T-helper 22 cell (primary cell): ENCODE results near the gene TMEM132D.

Source experiments
- DNase-seq: peaks from one replicate; pipeline ENCODE4 v3.0.0-alpha.2; 2020; ENCODE audit warnings: low read depth

The TMEM132D gene

DNA sequence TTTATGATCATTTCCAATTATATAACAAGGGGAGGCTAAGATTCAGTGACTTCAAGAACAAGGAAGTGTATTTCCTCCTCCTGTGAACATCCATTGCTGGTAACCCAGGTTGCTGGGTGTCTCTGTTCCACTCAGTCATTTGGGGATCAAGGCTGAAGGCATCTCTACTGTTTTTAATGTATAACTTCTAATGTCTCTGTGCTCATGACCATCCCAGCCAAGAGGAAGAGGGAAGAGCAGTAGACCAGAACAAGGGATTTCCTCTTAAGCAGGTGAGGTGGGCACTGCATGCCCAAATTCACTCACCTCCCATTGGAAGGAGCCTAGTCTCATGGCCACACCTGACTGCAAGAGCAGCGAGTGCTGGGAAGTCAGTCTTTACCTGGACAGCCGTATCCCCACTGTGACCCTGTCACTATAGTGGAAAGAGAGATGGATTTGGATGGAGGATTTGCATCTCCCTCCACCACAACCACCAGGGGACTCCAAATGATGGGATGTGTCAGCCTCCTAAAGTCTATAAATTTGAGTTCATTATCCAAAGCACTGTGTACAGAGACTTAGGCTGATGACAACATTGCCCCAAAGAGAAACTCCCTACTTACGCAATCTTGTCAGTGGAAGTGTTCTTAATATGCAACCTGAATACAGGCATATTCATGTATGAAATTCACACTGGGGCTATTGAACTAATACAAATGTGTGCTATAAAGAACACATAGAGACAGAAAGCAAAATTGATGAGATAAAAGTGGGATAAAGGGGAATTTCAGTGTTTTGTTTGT lies 368.7 kb downstream of the TMEM132D start:
- no peak for DNase-seq

DNA sequence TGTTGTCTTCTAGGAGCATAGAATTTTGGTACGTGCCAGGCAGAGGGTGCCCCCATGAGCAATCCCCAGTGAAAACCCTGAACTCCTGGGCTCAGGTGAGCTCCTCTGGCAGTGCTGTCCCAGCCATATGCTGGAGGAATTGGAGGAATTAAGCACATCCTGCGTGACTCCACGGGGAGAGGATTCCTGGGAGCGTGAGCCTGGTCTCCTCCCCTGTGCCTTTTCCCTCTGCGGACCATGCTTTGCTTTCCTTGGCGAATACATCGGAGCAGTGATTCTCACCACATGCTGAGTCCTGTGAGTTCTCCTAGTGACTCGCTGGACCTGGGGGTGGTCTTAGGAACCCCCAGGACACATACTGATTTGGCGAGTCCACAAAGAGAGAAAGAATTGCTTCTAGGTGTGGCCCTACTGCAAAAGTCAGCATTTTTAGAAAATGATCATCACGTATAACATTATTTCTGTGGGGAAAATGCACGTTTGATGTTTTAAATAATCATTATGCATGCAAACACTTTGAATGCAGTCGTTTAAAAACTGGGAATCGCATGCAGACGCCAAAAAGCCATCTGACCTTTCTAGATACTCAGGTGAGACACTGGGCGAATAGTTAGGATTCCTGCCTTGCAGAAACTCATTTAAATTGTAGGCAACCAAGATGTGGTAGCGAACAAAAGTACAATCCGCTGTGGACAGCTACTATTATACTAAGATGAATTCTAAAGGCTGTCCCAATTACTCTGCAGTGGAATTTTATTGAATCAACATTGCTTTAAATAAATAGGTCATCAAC lies 370.9 kb downstream of the TMEM132D start:
- DNase-seq: no peak

DNA sequence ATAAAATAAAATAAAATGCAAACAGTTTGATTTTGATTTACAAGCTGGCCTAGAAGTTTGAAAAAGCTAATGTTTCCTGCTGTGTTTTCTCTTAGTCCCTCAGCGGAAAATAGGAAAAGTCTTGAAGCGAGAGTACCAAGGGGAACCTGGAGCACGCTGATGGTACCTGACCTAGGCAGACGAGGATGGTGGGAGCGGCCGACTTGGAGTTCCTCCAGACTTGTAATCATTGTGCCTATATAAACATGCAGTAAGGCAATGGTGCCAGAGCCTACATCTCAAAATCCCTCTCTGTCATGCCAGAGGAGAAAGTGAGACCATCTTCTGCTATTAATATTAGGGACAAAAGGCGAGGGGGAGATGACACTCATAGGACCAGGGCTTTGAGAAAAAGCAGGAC lies 371.7 kb downstream of the TMEM132D start:
- DNase-seq: no peak

DNA sequence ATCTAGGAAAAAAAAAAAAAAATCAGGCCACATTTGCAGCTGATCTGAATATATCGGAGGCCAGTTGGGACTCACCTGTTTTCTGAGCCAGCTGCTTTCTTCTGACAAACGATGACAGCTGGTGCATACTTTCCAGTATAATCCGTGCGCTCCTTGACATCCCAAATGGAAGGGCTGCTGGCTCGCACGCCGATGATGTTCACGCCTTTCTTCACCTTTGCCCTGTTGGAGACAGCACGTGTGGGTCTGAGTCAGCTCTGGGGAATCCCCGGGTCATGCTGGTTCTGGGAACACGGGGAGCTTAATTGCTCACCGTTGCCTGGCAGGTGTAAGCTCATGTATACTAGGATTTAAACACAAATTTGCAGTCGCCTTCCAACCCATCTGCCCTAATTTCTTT lies 372.8 kb downstream of the TMEM132D start:
- DNase-seq: no peak

DNA sequence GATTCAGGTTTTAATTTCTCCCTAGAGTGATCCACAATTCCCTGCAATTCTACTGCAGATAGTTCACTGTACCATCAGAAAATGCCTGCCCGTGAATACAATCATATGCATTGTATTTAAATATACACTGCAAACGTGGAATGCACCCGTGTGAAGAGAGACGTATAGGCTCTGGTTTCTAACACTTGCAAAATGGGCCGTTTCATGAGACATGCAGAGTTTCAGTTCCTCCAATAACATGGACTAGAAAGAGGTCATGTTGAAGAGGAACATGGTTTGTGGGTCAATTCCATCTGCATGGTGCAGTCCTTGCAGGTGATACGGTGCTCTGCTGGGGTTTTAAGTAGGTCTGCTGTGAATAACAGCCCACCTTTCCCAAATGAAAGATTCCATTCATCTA lies 373.3 kb downstream of the TMEM132D start:
- DNase-seq: no peak

DNA sequence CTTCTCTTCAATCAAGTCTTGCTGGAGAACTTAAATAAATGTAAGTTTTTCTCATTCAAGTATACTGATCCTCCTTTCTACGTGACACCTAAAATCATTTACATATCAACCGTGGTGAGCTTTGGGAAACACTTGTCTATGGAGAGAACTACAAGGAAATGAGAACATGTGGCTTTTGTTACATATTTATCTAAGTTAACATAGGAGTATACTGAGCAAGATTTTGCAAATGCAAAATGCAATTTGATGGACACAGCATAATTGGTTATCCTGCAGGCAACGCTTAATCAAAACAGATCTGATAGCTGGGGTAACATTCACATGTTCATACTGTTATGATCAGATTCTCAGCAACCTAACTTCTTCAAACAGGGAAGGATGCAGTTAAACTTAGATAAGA lies 376.3 kb downstream of the TMEM132D start:
- no peak for DNase-seq

DNA sequence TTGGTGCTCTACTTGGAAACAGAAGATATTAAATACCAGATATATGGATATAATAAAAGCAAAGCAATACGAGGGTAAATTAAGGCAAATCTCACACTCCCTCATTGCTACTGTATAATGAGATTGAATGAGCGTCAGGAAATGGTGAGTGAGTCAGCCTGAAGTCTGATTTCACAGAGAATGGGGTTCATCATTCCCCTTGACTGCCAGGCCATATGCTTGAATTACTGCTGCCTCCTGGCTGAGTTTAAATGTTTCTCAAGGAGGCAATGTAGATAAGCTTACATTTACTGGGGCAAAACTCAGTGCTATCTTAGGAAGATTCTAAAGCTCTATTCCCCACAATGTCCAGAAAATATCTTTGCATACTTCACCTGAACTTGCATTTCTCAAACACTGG lies 380.2 kb downstream of the TMEM132D start:
- no peak for DNase-seq

DNA sequence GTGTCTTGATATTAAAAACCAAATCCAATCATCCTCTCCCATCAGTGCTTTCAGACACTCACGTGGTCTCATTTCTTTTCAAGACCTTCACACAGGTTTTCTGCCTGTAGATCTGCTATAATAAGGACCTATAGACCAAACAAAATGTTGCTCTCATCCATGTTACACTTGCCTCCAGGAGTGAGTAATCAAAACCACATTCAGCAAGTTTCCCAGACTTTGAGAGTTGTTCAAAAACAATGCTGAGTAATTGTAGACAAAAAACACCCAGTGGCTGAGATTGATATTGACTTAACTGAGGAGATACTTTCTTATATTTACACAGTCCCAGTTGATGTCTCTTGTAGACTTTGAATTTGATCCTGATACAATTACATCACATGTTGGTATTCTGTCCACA lies 383.1 kb downstream of the TMEM132D start:
- DNase-seq: no peak

DNA sequence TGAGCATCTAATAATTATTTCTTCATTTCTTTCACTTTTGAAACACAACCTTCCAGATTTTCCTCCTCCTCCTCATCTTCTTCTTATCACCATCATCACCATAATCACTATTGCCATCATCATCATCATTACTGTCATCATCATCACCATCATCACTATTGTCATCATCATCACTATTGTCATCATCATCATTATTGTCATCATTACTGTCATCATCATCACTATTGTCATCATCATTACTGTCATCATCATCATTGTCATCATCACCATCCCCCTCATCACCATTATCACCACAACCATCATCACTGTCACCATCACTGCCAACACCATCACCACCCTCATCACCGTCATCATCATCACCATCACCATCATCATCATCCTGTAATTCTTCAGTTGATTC lies 400.0 kb downstream of the TMEM132D start:
- DNase-seq: no peak

DNA sequence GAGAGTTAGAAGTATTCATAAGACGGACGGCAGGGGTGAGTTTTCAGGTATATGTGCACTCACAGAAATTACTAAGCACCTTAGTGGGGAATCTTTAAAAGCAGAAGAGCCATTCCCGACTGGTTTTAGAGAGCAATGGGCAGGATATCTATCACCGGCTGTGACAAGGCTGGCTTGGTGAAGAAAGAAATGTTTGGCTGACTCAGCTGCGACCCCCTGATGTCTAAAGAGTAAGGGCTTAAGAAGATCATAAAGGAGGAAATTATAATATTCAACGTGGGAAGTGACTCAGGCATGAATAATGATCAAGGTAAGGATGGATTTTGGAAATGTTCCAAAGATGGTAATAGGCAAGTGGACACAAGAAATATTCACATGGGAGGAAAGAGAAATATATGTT lies 407.6 kb downstream of the TMEM132D start:
- DNase-seq: no peak

DNA sequence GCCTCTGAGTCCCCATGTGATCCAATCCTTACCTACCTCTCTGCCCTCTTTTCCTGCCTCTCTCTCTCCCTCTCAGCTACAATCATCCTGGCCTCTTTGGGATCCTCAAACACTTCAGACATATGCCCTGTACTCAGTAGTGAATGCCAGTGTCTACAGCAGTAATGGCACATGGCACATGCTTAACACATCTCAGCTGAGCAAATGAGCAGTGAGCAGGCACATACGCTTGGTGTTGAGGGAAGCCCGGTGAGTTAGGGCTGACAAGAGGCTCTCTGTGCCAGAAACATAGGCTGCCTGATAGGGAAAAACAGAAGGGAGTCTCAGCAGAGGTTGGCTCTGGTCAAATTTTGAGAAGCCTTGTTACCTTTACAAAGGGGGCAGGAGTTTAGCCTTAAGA lies 409.1 kb downstream of the TMEM132D start:
- DNase-seq: no peak

DNA sequence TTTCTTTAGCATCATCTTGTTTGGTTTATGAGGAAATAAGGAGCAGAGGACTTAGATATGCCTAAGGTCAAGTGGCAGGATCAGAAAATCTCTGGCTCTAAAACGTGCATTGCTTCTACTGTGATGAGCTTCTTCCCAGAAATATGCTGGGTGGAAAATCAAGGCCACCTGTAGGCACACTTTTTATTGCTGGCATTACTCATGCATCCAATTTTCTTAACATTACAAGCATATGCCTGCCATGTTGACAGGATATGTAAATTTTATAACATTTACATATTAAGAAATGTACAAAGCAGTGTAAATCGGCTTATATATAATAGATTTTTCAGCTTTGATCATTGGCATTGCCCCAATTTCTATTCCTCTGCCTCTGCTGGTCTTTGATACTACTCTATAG lies 409.6 kb downstream of the TMEM132D start:
- DNase-seq: no peak

DNA sequence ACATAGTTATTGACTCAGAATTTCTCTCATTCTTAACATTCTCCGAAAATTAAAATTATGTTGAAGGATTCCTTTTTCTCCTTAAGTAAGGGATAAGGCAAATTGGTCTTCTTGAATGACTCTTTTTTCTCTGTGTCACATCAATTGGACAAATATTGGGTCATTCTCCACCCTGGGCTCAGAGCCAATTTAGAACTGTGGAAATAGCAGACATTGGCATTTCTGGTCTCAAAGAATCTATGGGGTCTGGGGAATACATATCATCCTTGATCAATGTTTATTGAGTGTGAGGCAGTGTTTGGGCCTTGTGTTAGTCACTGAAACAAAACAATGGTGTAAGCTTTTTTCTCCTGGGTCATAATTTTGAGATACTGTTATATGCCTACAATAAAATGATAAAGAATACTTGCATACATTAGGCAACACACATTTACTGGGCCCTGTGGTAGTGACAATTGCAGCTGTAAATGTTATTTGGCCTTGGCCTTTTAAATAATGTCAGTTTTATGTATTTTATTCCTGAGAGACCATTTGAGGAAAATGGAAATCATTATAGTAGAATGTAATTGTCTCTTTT lies 414.6 kb downstream of the TMEM132D start:
- DNase-seq: no peak

DNA sequence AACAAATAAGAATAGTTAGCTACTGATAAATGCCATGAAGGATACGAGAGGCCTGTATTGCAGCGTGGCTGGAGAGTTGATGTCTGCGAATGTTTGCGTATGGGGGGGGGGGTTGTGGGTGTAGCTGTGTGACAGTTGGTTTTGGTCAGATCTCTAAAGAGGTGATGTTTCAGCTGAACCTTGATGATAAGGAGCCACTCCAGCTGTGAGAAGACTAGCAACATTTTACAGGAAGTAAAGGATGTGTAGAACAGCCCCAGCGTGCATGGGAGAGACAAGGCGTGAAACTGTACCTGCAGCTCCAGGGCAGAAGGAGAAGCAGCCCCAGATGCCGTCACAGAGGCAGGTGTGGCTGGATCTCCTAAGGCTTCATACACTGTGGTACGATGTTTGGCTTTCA lies 416.9 kb downstream of the TMEM132D start:
- DNase-seq: no peak

DNA sequence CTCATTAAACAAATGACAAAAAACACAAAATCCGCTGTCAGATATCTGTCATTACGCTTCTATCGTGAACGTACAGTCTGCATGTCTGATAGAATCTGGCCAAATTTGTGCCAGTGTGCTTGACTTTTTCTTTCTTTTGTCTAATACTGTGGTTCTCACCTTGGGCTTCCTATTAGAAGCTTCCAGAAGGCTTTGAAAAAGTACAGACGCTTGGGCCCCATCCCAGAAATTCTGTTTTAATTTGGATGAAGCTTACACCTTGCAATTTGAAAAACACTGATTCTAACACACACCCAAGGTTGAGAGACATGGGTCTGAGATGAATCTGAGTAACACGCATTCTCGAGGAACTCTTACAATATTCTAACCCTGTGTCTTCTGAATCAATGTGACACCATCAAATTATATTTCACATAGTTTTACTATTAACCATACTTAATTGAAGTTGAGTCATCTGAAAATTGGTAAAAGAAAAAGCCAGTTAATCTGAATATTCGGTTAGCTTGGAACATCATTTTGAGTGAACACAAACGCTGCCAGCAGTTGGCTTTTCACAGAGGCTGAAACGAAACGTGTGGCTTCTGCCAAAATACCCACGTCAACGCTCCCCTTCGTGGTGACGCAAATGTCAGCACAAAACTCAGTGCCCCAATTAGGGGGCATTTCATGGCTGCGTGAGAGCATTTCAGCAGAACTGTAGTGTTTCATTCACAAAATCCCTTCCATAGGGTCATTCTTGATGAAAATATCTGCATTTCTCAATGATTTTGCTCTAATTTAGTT lies 420.5 kb downstream of the TMEM132D start:
- no peak for DNase-seq

DNA sequence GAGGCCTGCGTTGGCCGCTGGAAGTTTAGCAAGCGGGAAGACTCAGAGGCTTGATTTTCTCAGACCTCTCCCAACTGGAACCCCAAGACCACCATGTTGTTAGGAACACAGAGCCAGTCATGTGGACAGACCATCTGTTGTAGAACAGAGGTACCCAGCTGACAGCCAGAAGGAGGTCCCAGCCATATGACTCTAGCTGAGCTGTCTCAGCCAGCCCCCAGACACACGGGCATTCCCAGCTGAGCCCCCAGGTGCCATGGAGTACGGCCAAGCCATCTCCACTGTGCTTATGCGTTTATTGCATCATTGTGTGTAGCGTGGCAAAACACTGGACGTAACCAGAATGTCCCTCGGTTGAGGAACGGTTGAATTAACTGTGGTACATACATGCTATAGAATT lies 421.9 kb downstream of the TMEM132D start:
- DNase-seq: no peak

DNA sequence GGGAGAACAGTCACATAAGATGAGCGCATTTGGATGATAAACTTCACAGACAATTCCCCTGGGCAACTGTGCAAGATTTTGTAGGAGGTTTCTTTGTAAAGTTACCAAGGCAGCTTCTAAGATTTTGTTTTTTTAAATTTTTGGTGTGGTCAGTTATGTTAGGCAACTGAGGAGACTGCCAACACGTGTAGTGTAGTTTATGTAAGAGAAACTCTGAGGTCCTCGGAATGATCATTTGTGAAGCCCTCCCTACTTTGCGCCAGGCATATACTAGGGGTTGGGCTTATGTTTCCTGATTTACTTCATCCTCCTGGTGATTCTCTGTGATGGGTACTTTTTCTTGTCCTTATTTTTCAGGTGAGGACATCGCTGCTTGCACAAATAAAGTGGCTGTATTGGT lies 433.6 kb downstream of the TMEM132D start:
- no peak for DNase-seq

DNA sequence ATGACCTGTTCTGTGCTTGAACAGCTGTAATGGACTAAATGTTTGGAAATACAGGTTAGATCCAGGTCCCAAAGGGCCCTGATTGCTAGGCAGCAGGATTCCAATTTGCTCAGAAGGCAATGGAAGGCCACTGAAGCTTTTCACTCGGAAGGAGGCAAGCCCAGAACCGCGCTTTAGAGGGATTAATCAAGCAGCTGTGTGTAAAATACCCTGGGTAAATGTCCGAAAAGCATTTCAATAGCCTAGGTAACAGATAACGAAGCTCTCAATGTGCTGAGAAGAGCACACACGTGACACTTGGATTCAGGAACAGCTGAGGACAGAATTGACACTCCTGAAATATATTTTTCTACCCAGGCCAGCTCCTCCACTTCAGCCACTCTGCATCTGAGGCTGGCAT lies 436.1 kb downstream of the TMEM132D start:
- DNase-seq: no peak

DNA sequence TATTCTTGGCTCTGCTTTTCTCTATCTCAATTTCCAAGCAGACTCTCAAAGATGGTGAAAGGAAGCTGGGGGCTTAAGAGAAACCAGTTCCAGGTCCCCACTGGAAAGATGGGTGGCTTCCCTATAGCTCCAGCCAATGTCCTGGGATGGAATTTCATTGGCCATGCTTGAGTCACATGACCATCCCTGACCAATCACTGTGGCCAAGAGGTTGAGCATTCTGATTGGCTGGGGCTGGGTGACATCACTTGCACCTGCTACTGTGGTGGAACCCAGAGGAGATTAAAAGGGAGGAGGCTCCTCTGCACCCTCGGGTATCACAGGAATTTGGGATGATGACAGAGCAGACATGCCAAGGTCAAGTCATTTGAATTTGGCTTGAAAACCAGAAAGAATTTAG lies 436.5 kb downstream of the TMEM132D start:
- DNase-seq: no peak

DNA sequence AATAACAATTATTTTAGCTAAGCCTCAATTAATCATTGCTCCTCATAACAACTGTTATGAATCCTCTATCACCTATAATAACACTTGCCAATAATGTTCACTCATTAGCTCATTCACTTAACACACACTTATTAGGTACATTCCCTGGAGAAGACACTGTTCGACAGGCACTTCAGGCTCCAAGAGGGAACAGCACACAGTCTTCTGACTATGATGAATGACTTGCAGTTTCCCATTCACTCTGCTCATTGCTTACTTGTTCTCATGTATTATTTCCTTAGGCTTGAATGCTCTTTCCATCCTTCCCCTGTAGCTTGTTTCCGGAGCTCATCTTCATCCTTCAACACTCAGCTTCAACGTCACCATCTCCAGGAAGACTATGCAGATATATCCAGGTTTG lies 437.3 kb downstream of the TMEM132D start:
- no peak for DNase-seq

DNA sequence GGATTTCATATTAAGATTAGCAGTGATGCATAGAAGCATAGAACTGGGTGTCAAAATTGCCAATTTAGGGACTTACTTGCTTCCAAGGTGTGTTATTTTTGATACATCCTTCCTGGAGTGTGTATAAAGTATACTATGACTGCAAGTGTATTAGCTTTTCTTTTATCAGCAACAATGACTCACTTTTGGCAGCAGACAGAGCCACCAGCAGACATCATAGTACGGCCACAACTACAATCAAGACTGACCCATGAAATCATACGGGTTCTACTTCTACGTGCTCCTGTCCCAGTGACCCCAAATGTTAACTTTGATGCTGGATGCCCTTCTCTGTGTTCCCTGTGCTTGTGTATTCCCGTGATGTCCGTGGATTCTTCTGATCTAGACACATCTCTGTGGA lies 443.9 kb downstream of the TMEM132D start:
- no peak for DNase-seq

DNA sequence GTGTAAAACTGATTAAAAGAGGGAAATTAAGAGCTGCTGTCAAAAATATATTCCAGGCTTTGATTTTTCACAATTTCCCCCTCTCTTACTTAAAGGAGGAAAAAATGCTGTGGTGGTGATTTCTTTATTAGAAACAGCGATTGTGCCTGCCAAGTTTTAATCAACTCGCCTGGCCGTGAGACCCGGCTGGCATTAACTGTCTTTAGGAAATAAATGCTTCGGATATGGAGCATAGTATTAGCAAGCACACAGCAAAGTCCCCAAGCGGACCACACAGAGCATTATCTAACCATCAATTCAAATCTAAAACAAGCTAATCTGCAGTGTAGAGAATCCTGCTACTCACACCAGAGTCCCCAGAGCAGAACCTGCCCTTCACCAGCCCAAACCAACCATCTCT lies 457.1 kb downstream of the TMEM132D start:
- no peak for DNase-seq

DNA sequence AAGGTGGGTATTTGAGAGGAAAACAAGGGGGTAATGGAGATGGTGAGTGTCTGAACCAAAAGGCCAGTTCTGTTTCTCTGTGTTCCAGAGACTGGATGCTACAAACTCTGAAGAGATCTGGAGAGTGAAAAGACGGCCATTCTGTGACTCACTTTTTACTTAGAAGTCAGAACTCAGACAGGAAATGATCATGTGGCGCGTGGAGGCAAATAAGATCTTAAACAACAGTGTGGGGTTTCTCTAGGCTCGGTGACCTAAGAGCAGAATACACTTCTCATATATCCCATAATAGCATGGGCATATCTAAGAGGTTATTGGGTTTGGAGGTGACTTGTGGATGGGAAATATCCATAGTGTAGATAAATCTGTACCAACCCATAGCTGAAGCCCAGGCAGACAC lies 463.5 kb downstream of the TMEM132D start:
- DNase-seq: no peak
